GM23338 (cell line): Measurements from ENCODE around the gene TMEM119. TPM values are rescaled to one million over a fixed set of nuclear protein-coding genes. Genes with fewer than 3 reads are reported as not detected.

Source experiments
- ATAC-seq: fragments of 200-7000 bp; cut with Tn5 transposase; 3 replicates; pipeline ENCODE4 v1.9.1; 2020
- DNase-seq: peaks from one replicate; pipeline ENCODE4 v3.0.0-alpha.2; 2015; ENCODE audit warnings: low spot score
- H2AFZ ChIP-seq: fragments of 200-600 bp; sonication (generic); 2 replicates; pipeline ENCODE4 v1.8.0; 2016; ENCODE audit warnings: antibody characterized with exemption, mild to moderate bottlenecking, moderate library complexity
- H3F3A ChIP-seq: fragments of 200-600 bp; sonication (generic); replicated peaks from 2 replicates; pipeline ENCODE4 v1.8.0; 2017; ENCODE audit warnings: antibody characterized with exemption, mixed run types, low read depth
- H3K27ac ChIP-seq: fragments of 200-600 bp; sonication (generic); 2 replicates; pipeline ENCODE4 v1.6.1; 2016; ENCODE audit warnings: low read depth
- H3K27me3 ChIP-seq: fragments of 200-600 bp; sonication (generic); 2 replicates; pipeline ENCODE4 v1.8.0; 2016; ENCODE audit warnings: mild to moderate bottlenecking, mixed run types, moderate library complexity; ENCODE audit not compliant: insufficient read depth
- H3K36me3 ChIP-seq: fragments of 200-600 bp; sonication (generic); 2 replicates; pipeline ENCODE4 v1.8.0; 2016; ENCODE audit warnings: mild to moderate bottlenecking; ENCODE audit not compliant: insufficient read depth
- H3K4me1 ChIP-seq: fragments of 200-600 bp; sonication (generic); 2 replicates; pipeline ENCODE4 v1.8.0; 2016; ENCODE audit warnings: mild to moderate bottlenecking, moderate library complexity; ENCODE audit not compliant: insufficient read depth
- H3K4me2 ChIP-seq: fragments of 200-600 bp; sonication (generic); 2 replicates; pipeline ENCODE4 v1.7.1; 2017; ENCODE audit warnings: mixed run types
- H3K4me3 ChIP-seq: fragments of 200-600 bp; sonication (generic); 2 replicates; pipeline ENCODE4 v1.6.1; 2016; ENCODE audit warnings: mixed run types
- H3K79me2 ChIP-seq: fragments of 200-600 bp; sonication (generic); replicated peaks from 2 replicates; pipeline ENCODE4 v1.8.0; 2017; ENCODE audit warnings: mild to moderate bottlenecking; ENCODE audit not compliant: insufficient read depth
- H3K9me2 ChIP-seq: fragments of 200-600 bp; sonication (generic); 2 replicates; pipeline ENCODE4 v1.8.0; 2017; ENCODE audit not compliant: insufficient read depth
- H4K20me1 ChIP-seq: fragments of 200-600 bp; sonication (generic); replicated peaks from 2 replicates; pipeline ENCODE4 v1.8.0; 2017; ENCODE audit warnings: mild to moderate bottlenecking; ENCODE audit not compliant: insufficient read depth
- H3K27ac Mint-ChIP-seq: 2 replicates; pipeline ENCODE4 v1.8.0; 2020; ENCODE audit warnings: inconsistent platforms, mild to moderate bottlenecking, moderate library complexity, mixed read lengths
- H3K27me3 Mint-ChIP-seq: 3 replicates; pipeline ENCODE4 v1.8.0; 2022; ENCODE audit warnings: low read depth, mild to moderate bottlenecking, moderate library complexity, mixed read lengths, inconsistent platforms; ENCODE audit not compliant: insufficient read depth, poor library complexity
- H3K36me3 Mint-ChIP-seq: 3 replicates; pipeline ENCODE4 v1.8.0; 2021; ENCODE audit warnings: low read depth, mild to moderate bottlenecking, inconsistent platforms, moderate library complexity, mixed read lengths
- H3K4me1 Mint-ChIP-seq: 3 replicates; pipeline ENCODE4 v1.8.0; 2020; ENCODE audit warnings: mild to moderate bottlenecking, inconsistent platforms, mixed read lengths
- H3K4me3 Mint-ChIP-seq: 3 replicates; pipeline ENCODE4 v1.8.0; 2021; ENCODE audit warnings: moderate library complexity, mild to moderate bottlenecking, inconsistent platforms, mixed read lengths
- H3K9me3 Mint-ChIP-seq: 3 replicates; pipeline ENCODE4 v1.8.0; 2020; ENCODE audit warnings: moderate library complexity, mild to moderate bottlenecking, inconsistent platforms, mixed read lengths
- CREB1 ChIP-seq: fragments of 250-450 bp; sonication (Bioruptor Pico); IDR thresholded peaks from 2 replicates; pipeline ENCODE4 v1.5.0; 2020; ENCODE audit warnings: low read depth, mild to moderate bottlenecking, moderate library complexity
- ETS1 ChIP-seq: IDR thresholded peaks from 2 replicates; pipeline ENCODE4 v1.6.1; 2016; ENCODE audit warnings: antibody characterized with exemption
- EZH2 ChIP-seq: fragments of 200-600 bp; sonication (generic); IDR thresholded peaks from one replicate; pipeline ENCODE4 v1.8.0; 2017; ENCODE audit warnings: antibody characterized with exemption, mild to moderate bottlenecking, low read depth; ENCODE audit not compliant: unreplicated experiment
- EZH2phosphoT487 ChIP-seq: fragments of 200-600 bp; sonication (generic); IDR thresholded peaks from one replicate; pipeline ENCODE4 v1.8.1; 2018; ENCODE audit warnings: antibody characterized with exemption; ENCODE audit not compliant: unreplicated experiment
- NANOG ChIP-seq: IDR thresholded peaks from 2 replicates; pipeline ENCODE4 v1.6.1; 2016; ENCODE audit warnings: antibody characterized with exemption, borderline replicate concordance
- POLR2AphosphoS5 ChIP-seq: IDR thresholded peaks from 2 replicates; pipeline ENCODE4 v1.6.1; 2016; ENCODE audit warnings: antibody characterized with exemption, low read depth
- REST ChIP-seq: IDR thresholded peaks from one replicate; pipeline ENCODE4 v1.6.1; 2018; ENCODE audit warnings: antibody characterized with exemption; ENCODE audit not compliant: unreplicated experiment
- ZNF114 ChIP-seq: fragments of 250-450 bp; sonication (Bioruptor Pico); IDR thresholded peaks from 2 replicates; pipeline ENCODE4 v1.5.0; 2020; ENCODE audit warnings: mild to moderate bottlenecking, moderate library complexity
- polyA plus RNA-seq: library from polyadenylated mRNA; unstranded; fragments of >200 nt; fragmentation: Nextera tagmentation; extraction: Ambion mirVana; gene quantifications from 2 replicates; pipeline ENCODE4 v1.2.1, GENCODE V29; 2016
- total RNA-seq: library from RNA; depleted of rRNA; stranded (reverse); fragments of >200 nt; shearing (Covaris generic); gene quantifications from 2 replicates; pipeline ENCODE4 v1.2.3, GENCODE V29; 2014

Gene TMEM119
- total and polyA plus RNA-seq, 2 experiments from 2014 or later: 0.06 to 0.07 TPM

GRCh38 chr12:108560752-108561719 lies 36.8 kb downstream of the TMEM119 start, which contains the start of gene SART3:
SART3 (minus strand) TSS chr12:108561173; CDS start chr12:108561154, 19 bp downstream.
- peaks cover 18% of the 10 kb centered on the region for H3K36me3 ChIP-seq
- TF ChIP-seq POLR2AphosphoS5 (peak; percentile 56), CREB1 (CRISPR knock-in tag) (peak; percentile 62; the same call in 1 of the 2 replicates), ETS1 (peak; percentile 87), ZNF114 (CRISPR knock-in tag) (no peak)
- Mint-ChIP-seq H3K9me3 (no peaks in the 10 kb centered on the region; the same call in 2 of the 3 replicates), H3K27me3 (no peaks in the 10 kb centered on the region), H3K27ac (peak within 1 kb of the TSS; percentile 100), H3K4me3 (peak within 1 kb of the TSS; percentile 100), H3K36me3 (peaks cover 39% of the 10 kb centered on the region), H3K4me1 (peaks cover 23% of the 10 kb centered on the region)
- peak within 1 kb of the TSS; percentile 87 for H3K27ac ChIP-seq
- peak within 1 kb of the TSS; percentile 76 for H3K4me2 ChIP-seq
- peak within 1 kb of the TSS; percentile 95 for H3K4me3 ChIP-seq
- peak; percentile 93 for DNase-seq
- ATAC-seq: peak; percentile 61
- H3K9me2 ChIP-seq: no peaks in the 10 kb centered on the region
- H3F3A ChIP-seq: peaks cover 5% of the 10 kb centered on the region; the same call in 1 of the 2 replicates
- no peaks in the 10 kb centered on the region; the same call in 1 of the 2 replicates for H3K4me1 ChIP-seq
- H4K20me1 ChIP-seq: peaks cover 36% of the 10 kb centered on the region
- peaks cover 69% of the 10 kb centered on the region for H3K79me2 ChIP-seq
- H3K27me3 ChIP-seq: no peaks in the 10 kb centered on the region
- no peak within 1 kb of the TSS for H2AFZ ChIP-seq

GRCh38 chr12:108560321-108560721 lies 37.6 kb downstream of the TMEM119 start:
- no peak for ATAC-seq
- Histone ChIP-seq H3K4me2 (peak overlapping the region; percentile 76), H3K9me2 (no peaks in the 10 kb centered on the region), H3K27me3 (no peaks in the 10 kb centered on the region), H4K20me1 (peaks cover 44% of the 10 kb centered on the region), H3F3A (peaks cover 5% of the 10 kb centered on the region; the same call in 1 of the 2 replicates), H3K4me1 (no peaks in the 10 kb centered on the region; the same call in 1 of the 2 replicates), H3K36me3 (peaks cover 13% of the 10 kb centered on the region), H3K79me2 (peaks cover 76% of the 10 kb centered on the region), H2AFZ (no peak overlapping the region), H3K27ac (peak overlapping the region; percentile 87), H3K4me3 (peak overlapping the region; percentile 95)
- Mint-ChIP-seq H3K36me3 (peaks cover 33% of the 10 kb centered on the region; the same call in 2 of the 3 replicates), H3K9me3 (no peaks in the 10 kb centered on the region; the same call in 2 of the 3 replicates), H3K4me3 (peak overlapping the region; percentile 100), H3K4me1 (peaks cover 23% of the 10 kb centered on the region), H3K27ac (peak overlapping the region; percentile 100), H3K27me3 (no peaks in the 10 kb centered on the region)
- DNase-seq: no peak
- TF ChIP-seq EZH2: no peak
- TF ChIP-seq REST: no peak
- no peak for TF ChIP-seq POLR2AphosphoS5
- no peak for TF ChIP-seq EZH2phosphoT487
- no peak for TF ChIP-seq NANOG
